ENCODE measurements around the gene GREM1. TPM values are rescaled to one million over a fixed set of nuclear protein-coding genes. Genes with fewer than 3 reads are reported as not detected.

The GREM1 gene
- total RNA-seq, 1 experiment from 2014 or later: 2.2 TPM

DNA sequence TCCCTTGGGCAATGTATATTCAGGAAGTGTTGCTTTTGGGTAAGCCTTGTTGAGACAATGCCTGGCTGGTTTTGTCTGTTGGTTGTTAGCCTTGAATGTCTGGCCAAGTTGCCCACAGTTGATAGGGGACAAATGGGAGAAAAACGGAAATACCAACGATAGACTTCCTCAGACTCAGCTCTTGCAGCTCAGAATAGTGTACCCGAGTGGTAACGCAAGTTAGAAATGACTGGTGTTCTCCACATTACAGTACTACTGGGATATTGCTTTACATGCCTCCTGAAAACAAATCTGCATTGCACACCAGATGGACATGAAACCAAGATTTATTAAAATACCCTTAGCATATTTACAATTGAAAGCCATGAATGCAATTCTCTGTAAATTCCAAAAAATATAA, 47.4 kb downstream of the GREM1 start:
- DNase-seq (ENCODE audit: low spot score): no peak
- Histone ChIP-seq H3K27ac (ENCODE audit: low read depth, low read length, poor library complexity, severe bottlenecking) (no peak overlapping the region), H3K36me3 (ENCODE audit: insufficient read depth, low read length, poor library complexity, severe bottlenecking) (no peaks in the 10 kb centered on the region), H3K4me1 (ENCODE audit: insufficient read depth, low read length, poor library complexity, severe bottlenecking) (no peaks in the 10 kb centered on the region), H3K4me3 (ENCODE audit: low read depth, low read length, poor library complexity, severe bottlenecking) (no peak overlapping the region), H3K27me3 (replicated peaks; ENCODE audit: insufficient read depth, low read depth, low read length, poor library complexity) (no peaks in the 10 kb centered on the region), H3K9me3 (ENCODE audit: low read depth, low read length, poor library complexity, severe bottlenecking) (no peaks in the 10 kb centered on the region)
- POLR2A ChIA-PET (ENCODE audit: low non-redundant PET): no interaction called here
- CTCF ChIA-PET: no interaction called here
- intact Hi-C loops (cut with micrococcal nuclease; ENCODE audit: unreplicated experiment): no loop called here
- BruUV-seq (replicated peaks): no TSS peak
- TF ChIP-seq, protein P1, sequence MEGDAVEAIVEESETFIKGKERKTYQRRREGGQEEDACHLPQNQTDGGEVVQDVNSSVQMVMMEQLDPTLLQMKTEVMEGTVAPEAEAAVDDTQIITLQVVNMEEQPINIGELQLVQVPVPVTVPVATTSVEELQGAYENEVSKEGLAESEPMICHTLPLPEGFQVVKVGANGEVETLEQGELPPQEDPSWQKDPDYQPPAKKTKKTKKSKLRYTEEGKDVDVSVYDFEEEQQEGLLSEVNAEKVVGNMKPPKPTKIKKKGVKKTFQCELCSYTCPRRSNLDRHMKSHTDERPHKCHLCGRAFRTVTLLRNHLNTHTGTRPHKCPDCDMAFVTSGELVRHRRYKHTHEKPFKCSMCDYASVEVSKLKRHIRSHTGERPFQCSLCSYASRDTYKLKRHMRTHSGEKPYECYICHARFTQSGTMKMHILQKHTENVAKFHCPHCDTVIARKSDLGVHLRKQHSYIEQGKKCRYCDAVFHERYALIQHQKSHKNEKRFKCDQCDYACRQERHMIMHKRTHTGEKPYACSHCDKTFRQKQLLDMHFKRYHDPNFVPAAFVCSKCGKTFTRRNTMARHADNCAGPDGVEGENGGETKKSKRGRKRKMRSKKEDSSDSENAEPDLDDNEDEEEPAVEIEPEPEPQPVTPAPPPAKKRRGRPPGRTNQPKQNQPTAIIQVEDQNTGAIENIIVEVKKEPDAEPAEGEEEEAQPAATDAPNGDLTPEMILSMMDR (conservative IDR thresholded peaks at IDR 0.05; ENCODE audit: low read depth, low read length): no peak
- no peak for TF ChIP-seq EZH2 (IDR thresholded peaks at IDR 0.05; ENCODE audit: borderline replicate concordance, low read depth, low read length, poor library complexity, severe bottlenecking)

DNA sequence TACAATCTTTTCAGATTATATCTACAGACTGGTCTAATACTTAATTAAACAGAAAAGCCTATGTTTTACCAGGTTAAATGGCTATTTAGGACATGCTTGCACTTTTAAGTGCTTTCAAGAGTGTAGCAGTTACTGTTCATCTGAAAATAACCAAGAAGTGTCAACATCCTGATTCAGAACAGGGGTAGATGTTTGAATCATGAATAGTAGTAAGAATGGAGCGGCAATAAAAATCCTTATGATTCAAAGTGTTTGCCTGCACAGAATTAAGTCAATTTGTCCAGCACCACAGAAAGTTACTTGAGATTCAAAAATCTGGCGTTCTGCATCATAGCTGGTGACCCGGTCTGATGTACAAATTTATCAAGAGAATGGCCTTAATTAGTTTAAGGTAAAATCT, 48.3 kb downstream of the GREM1 start:
- ChIA-PET POLR2A (ENCODE audit: low non-redundant PET) (no interaction called here), CTCF (no interaction called here)

DNA sequence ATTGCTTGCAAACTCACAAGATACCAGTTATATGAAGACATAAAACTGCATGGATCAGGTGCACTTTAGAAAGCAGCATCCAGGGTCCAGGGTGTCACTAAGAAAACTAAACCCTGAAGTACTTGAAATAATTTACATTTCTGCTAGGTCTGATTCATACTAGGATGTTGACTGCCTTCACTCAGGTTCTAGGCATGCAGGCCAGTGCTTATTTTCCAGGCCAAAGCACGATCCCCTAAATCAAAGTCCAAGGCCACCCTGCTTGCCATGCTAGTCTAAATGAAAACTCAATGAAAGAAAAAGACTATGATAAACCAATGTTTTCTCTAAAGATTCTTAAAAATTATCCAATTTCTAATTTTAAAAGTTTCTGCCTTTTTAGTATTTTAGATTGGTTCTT, 49.4 kb downstream of the GREM1 start:
- no peak for DNase-seq (ENCODE audit: low spot score)
- BruUV-seq (replicated peaks): no TSS peak
- Histone ChIP-seq H3K4me3 (ENCODE audit: low read depth, low read length, poor library complexity, severe bottlenecking) (no peak overlapping the region), H3K27me3 (replicated peaks; ENCODE audit: insufficient read depth, low read depth, low read length, poor library complexity) (no peaks in the 10 kb centered on the region), H3K36me3 (ENCODE audit: insufficient read depth, low read length, poor library complexity, severe bottlenecking) (no peaks in the 10 kb centered on the region), H3K4me1 (ENCODE audit: insufficient read depth, low read length, poor library complexity, severe bottlenecking) (no peaks in the 10 kb centered on the region), H3K9me3 (ENCODE audit: low read depth, low read length, poor library complexity, severe bottlenecking) (no peaks in the 10 kb centered on the region), H3K27ac (ENCODE audit: low read depth, low read length, poor library complexity, severe bottlenecking) (no peak overlapping the region)
- ChIA-PET CTCF (no interaction called here), POLR2A (ENCODE audit: low non-redundant PET) (no interaction called here)
- intact Hi-C loops (cut with micrococcal nuclease; ENCODE audit: unreplicated experiment): no loop called here
- TF ChIP-seq, protein P1 (conservative IDR thresholded peaks at IDR 0.05; ENCODE audit: low read depth, low read length): no peak
- TF ChIP-seq EZH2 (IDR thresholded peaks at IDR 0.05; ENCODE audit: borderline replicate concordance, low read depth, low read length, poor library complexity, severe bottlenecking): no peak

More for the DNA sequence above, 48.3 kb downstream of the GREM1 start:
- TF ChIP-seq, protein P1 (conservative IDR thresholded peaks at IDR 0.05; ENCODE audit: low read depth, low read length): no peak
- no peak for TF ChIP-seq EZH2 (IDR thresholded peaks at IDR 0.05; ENCODE audit: borderline replicate concordance, low read depth, low read length, poor library complexity, severe bottlenecking)
- no peaks in the 10 kb centered on the region for H3K4me1 ChIP-seq (ENCODE audit: insufficient read depth, low read length, poor library complexity, severe bottlenecking)
- H3K4me3 ChIP-seq (ENCODE audit: low read depth, low read length, poor library complexity, severe bottlenecking): no peak overlapping the region
- intact Hi-C loops (cut with micrococcal nuclease; ENCODE audit: unreplicated experiment): no loop called here
- no TSS peak for BruUV-seq (replicated peaks)
- no peaks in the 10 kb centered on the region for H3K27me3 ChIP-seq (replicated peaks; ENCODE audit: insufficient read depth, low read depth, low read length, poor library complexity)
- no peak overlapping the region for H3K27ac ChIP-seq (ENCODE audit: low read depth, low read length, poor library complexity, severe bottlenecking)
- H3K36me3 ChIP-seq (ENCODE audit: insufficient read depth, low read length, poor library complexity, severe bottlenecking): no peaks in the 10 kb centered on the region
- DNase-seq (ENCODE audit: low spot score): no peak
- H3K9me3 ChIP-seq (ENCODE audit: low read depth, low read length, poor library complexity, severe bottlenecking): no peaks in the 10 kb centered on the region
